Transverse colon (tissue), 4 donors: ENCODE data around the gene VAC14.

Experiments
- CTCF ChIP-seq, 5 experiments: fragments of 200-600 bp in 3 of 5; fragments of 450-650 bp in 2 of 5; sonication (generic) in 3 of 5; IDR thresholded peaks; 1 replicate in 2 of 5; 2 replicates in 3 of 5; pipeline ENCODE4 v1.5.1; 2016 to 2017; ENCODE audit warnings: antibody characterized with exemption in 5 of 5, inconsistent platforms in 3 of 5, mild to moderate bottlenecking in 2 of 5, moderate library complexity in 1 of 5
- POLR2AphosphoS5 ChIP-seq, 3 donors: sonication (generic); formaldehyde crosslinking; IDR thresholded peaks; one replicate each; pipeline ENCODE4 v1.6.1; 2016; ENCODE audit warnings: antibody characterized with exemption in 3 of 3

- TF ChIP-seq POLR2AphosphoS5 (IDR thresholded peaks at IDR 0.05) (no peak), CTCF (IDR thresholded peaks at IDR 0.05) (no peak)
These were observed 21.6 kb downstream of the VAC14 start for GRCh38 chr16:70779361-70779760.
